ENCODE measurements around the gene ZFHX3. TPM values are rescaled to one million over a fixed set of nuclear protein-coding genes. Genes with fewer than 3 reads are reported as not detected.

Gene ZFHX3
- total RNA-seq, 2 experiments from 2014 or later, result 0.21 to 0.68 TPM

DNA sequence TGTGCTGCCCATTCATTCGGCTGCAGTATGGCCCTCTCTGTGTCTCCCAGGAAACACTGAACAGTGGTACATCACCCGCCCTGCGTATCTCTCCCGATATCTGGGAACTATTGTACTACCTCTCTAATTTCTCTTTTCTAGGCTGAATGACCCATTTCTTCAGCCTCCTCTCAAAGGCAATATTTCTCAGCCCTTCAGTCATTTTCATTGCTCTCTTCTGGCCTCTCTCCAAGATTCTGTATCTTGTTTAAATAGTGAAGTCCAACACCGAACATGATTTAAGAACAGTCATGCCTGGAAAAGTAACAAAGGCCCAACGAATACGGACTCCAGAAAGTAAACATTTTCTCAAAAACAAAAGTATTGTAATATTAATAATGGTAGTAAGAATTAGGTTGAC is 220.1 kb downstream of the ZFHX3 start:
- Mint-ChIP-seq H3K27ac (no peak overlapping the region), H3K4me1 (ENCODE audit: low read depth) (no peaks in the 10 kb centered on the region), H3K9me3 (no peaks in the 10 kb centered on the region), H3K4me3 (no peak overlapping the region), H3K36me3 (no peaks in the 10 kb centered on the region), H3K27me3 (peaks cover 3% of the 10 kb centered on the region)
- ChIA-PET POLR2A (no interaction called here), CTCF (no interaction called here)
- DNase-seq, result no peak
- intact Hi-C loops (cut with micrococcal nuclease), result no loop called here

- H3K27me3 Mint-ChIP-seq, result peaks cover 1% of the 10 kb centered on the region
- no peak overlapping the region for H3K4me3 Mint-ChIP-seq
- ChIA-PET POLR2A (no interaction called here), CTCF (no interaction called here)
- no peaks in the 10 kb centered on the region for H3K4me1 Mint-ChIP-seq (ENCODE audit: low read depth)
- no peaks in the 10 kb centered on the region for H3K9me3 Mint-ChIP-seq
- no peaks in the 10 kb centered on the region for H3K36me3 Mint-ChIP-seq
- intact Hi-C loops (cut with micrococcal nuclease), result no loop called here
- H3K27ac Mint-ChIP-seq, result no peak overlapping the region
- DNase-seq, result no peak
Observed at GRCh38 chr16:72825912-72826621, 221.9 kb downstream of the ZFHX3 start.

DNA sequence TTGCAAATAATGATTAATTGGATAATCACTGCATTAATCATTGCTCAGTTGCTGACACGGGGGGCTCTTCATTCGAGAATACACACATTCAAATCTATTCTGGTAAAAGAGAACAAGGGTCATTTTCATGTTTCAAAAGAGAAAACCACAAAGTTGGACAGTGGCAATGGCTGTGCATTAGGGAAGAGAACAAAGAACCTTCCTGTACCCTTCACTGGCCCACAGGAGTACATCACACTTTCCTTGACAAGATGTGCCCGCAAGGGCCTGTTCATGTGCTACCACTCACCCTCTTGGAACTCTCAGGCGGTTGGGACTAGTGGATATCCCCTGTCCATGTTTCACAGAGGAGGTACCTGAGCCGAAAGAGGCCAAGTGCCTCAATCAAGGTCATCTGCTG is 223.2 kb downstream of the ZFHX3 start:
- no peak overlapping the region for H3K4me3 Mint-ChIP-seq
- H3K36me3 Mint-ChIP-seq, result no peaks in the 10 kb centered on the region
- peaks cover 1% of the 10 kb centered on the region for H3K27me3 Mint-ChIP-seq
- intact Hi-C loops (cut with micrococcal nuclease), result no loop called here
- ChIA-PET CTCF (no interaction called here), POLR2A (no interaction called here)
- no peaks in the 10 kb centered on the region for H3K9me3 Mint-ChIP-seq
- DNase-seq, result no peak
- H3K27ac Mint-ChIP-seq, result no peak overlapping the region
- H3K4me1 Mint-ChIP-seq (ENCODE audit: low read depth), result no peaks in the 10 kb centered on the region

DNA sequence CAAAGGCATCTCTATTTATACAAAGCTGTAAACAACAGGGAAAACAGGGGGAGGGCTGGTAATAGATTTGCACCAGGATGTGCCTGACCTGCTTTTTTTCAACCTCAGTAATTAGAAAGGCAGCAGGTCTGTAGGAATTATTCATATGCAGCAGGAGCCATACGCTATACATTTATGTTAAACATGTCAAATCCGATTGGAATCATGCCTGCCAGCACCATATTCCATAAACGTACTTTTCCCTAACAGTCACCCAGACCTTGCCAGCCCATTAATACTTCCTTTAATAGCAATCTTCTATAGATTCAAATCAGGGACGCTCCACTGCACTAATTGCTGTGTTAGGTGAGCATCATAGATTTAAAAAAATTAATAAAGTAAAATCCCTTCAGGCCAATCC is 223.9 kb downstream of the ZFHX3 start:
- Mint-ChIP-seq H3K4me3 (no peak overlapping the region), H3K36me3 (no peaks in the 10 kb centered on the region), H3K4me1 (ENCODE audit: low read depth) (no peaks in the 10 kb centered on the region), H3K27me3 (no peaks in the 10 kb centered on the region), H3K27ac (no peak overlapping the region), H3K9me3 (no peaks in the 10 kb centered on the region)
- CTCF ChIA-PET, result interaction anchor here (1.0 kb wide), 1 partner anchor 9 kb away, joined by 5 read pairs; no protein-coding TSS in a partner anchor
- no peak for DNase-seq
- intact Hi-C loops (cut with micrococcal nuclease), result no loop called here
- POLR2A ChIA-PET, result no interaction called here

GRCh38 chr16:72821185-72821950 is 226.6 kb downstream of the ZFHX3 start:
- Mint-ChIP-seq H3K4me3 (no peak overlapping the region), H3K36me3 (no peaks in the 10 kb centered on the region), H3K4me1 (ENCODE audit: low read depth) (no peaks in the 10 kb centered on the region), H3K9me3 (no peaks in the 10 kb centered on the region), H3K27ac (no peak overlapping the region), H3K27me3 (no peaks in the 10 kb centered on the region)
- intact Hi-C loops (cut with micrococcal nuclease), result no loop called here
- ChIA-PET CTCF (interaction anchor here (2.0 kb wide), 1 partner anchor 11 kb away, joined by 7 read pairs; no protein-coding TSS in a partner anchor), POLR2A (no interaction called here)
- DNase-seq, result no peak

DNA sequence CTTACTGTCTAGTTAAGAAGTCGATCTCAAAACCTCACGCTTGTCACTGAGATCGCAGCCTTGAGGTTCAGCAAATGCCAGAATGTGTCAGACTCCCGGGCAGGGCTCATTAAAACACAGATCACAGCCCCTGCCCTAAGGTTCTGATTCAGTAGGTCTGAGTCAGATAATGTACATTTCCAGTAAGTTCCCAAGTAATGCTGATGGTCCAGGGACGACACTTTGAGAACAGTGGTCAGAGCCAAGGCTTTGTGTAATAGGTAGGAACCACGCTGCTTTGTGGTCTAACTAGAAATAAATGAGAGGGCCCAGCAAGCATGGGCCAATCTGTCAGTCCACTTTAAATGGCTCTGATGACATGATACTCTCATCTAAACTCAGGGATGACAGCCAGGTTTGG is 228.6 kb downstream of the ZFHX3 start:
- no peaks in the 10 kb centered on the region for H3K9me3 Mint-ChIP-seq
- CTCF ChIA-PET, result interaction anchor here (3.4 kb wide), 1 partner anchor 13 kb away, joined by 17 read pairs; no protein-coding TSS in a partner anchor
- H3K36me3 Mint-ChIP-seq, result no peaks in the 10 kb centered on the region
- no peaks in the 10 kb centered on the region for H3K4me1 Mint-ChIP-seq (ENCODE audit: low read depth)
- intact Hi-C loops (cut with micrococcal nuclease), result no loop called here
- H3K27ac Mint-ChIP-seq, result no peak overlapping the region
- no peak for DNase-seq
- POLR2A ChIA-PET, result no interaction called here
- no peak overlapping the region for H3K4me3 Mint-ChIP-seq
- H3K27me3 Mint-ChIP-seq, result no peaks in the 10 kb centered on the region

DNA sequence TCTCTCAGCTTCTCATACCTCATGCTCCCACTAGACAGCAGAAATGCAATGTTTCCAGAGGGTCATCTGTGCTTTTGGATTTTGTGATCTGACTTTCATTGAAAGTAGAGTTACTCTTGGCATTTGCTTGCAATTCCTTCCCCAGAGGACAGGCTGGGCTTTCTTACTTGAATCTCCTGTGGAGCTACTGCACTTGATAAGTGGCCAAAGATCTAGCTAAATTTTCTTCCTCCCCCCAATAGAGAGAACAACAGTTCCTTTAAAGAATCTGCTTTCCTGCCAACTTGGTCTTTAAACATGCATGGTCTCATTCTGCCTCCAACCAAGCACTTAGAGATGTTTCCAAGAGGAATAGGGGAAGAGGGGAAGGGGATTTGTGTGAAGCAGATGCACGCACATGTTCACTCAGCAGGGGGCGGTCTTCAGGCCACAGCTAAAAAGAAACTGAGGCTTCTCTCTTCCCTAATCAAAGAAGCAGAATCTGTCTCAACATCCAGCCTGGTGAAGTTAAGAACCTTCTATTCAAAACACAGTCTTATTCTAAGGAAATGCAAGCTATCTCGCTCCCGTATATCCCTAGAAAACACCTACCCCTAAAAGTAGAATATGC is 229.6 kb downstream of the ZFHX3 start:
- Mint-ChIP-seq H3K27me3 (peaks cover 2% of the 10 kb centered on the region), H3K9me3 (no peaks in the 10 kb centered on the region), H3K4me3 (no peak overlapping the region), H3K36me3 (no peaks in the 10 kb centered on the region), H3K27ac (no peak overlapping the region), H3K4me1 (ENCODE audit: low read depth) (no peaks in the 10 kb centered on the region)
- ChIA-PET CTCF (interaction anchor here (1.4 to 3.4 kb wide), 2 partner anchors 14 to 16 kb away, joined by 3 to 17 read pairs; no protein-coding TSS in a partner anchor), POLR2A (interaction anchor here (0.6 kb wide), 1 partner anchor 330 kb away, joined by 3 read pairs; no protein-coding TSS in a partner anchor)
- DNase-seq, result no peak
- intact Hi-C loops (cut with micrococcal nuclease), result no loop called here

DNA sequence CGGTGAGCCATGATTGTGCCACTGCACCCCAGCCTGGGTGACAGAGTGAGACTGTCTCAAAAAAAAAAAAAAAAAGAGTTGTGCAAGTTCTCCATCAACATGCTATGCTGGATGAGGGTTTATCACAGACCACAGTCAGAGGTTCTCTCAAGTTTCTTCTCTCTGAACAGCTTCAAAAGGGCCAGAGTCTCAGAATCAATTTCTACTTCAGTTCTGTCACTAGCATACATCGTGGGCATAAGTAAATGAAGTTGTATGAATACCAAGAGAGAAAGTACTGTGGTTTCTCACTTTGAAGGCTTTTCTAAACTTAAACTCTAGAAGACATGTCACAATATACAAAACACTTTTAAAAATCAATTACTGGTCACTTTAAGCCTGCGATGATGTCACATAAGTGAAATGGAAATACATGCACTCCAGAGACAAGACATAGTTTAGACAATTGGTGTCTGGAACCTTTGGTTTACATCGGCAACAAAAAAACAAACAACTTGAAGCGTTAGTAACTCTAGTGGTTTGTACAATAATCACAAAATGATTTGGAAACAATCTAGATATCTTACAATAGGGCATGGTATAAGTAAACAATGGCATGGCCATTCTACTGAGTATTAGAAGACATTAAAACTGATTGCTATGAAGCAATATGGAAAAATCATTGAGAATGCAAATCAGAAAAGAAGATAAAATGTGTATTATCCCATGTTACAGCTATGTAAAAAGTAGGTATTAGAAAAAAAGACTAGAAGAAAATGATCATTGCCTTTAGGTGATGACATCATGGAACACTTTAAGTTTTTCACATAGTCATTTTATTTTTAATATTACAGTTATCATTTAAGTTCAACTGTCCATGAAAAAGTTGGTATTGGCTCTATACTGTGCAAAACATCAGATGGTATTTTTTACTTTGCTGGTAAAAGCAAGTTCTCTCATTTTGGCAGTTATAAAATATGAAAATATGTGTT is 232.3 kb downstream of the ZFHX3 start:
- Mint-ChIP-seq H3K9me3 (no peaks in the 10 kb centered on the region), H3K27me3 (peaks cover 2% of the 10 kb centered on the region)

GRCh38 chr16:72814226-72814625 is 233.7 kb downstream of the ZFHX3 start:
- Mint-ChIP-seq H3K4me3 (no peak overlapping the region), H3K27ac (no peak overlapping the region), H3K36me3 (no peaks in the 10 kb centered on the region), H3K4me1 (ENCODE audit: low read depth) (no peaks in the 10 kb centered on the region), H3K27me3 (peaks cover 2% of the 10 kb centered on the region), H3K9me3 (no peaks in the 10 kb centered on the region)
- POLR2A ChIA-PET, result no interaction called here
- CTCF ChIA-PET, result no interaction called here
- intact Hi-C loops (cut with micrococcal nuclease), result no loop called here
- no peak for DNase-seq

More for the DNA sequence above, 232.3 kb downstream of the ZFHX3 start:
- H3K4me3 Mint-ChIP-seq, result no peak overlapping the region
- ChIA-PET POLR2A (no interaction called here), CTCF (interaction anchor here (1.6 kb wide), 1 partner anchor 17 kb away, joined by 9 read pairs; no protein-coding TSS in a partner anchor)
- H3K36me3 Mint-ChIP-seq, result no peaks in the 10 kb centered on the region
- intact Hi-C loops (cut with micrococcal nuclease), result no loop called here
- no peaks in the 10 kb centered on the region for H3K4me1 Mint-ChIP-seq (ENCODE audit: low read depth)
- no peak overlapping the region for H3K27ac Mint-ChIP-seq
- DNase-seq, result no peak

DNA sequence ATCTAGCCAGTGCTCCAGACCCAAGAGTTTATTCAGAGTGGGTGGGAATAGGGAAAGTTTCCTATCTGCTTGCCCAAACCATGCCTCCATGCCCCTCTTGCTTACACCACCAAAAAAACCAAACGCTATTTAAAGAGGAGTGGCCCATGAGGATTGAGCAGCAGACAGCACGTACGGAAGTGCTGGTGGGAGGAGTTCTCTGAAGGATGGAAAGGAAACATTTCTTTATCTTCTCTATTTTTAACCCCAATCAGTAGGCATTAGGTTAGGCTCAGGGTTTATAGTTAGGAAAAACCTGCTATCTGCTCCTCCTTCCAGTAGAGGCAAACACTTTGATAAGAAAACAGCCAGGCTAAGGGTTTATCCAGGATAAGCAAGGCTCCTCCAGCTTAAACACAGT is 235.3 kb downstream of the ZFHX3 start:
- CTCF ChIA-PET, result no interaction called here
- H3K4me3 Mint-ChIP-seq, result no peak overlapping the region
- no peak for DNase-seq
- POLR2A ChIA-PET, result no interaction called here
- H3K4me1 Mint-ChIP-seq (ENCODE audit: low read depth), result no peaks in the 10 kb centered on the region
- H3K27me3 Mint-ChIP-seq, result peaks cover 2% of the 10 kb centered on the region
- no peaks in the 10 kb centered on the region for H3K9me3 Mint-ChIP-seq
- intact Hi-C loops (cut with micrococcal nuclease), result no loop called here
- H3K27ac Mint-ChIP-seq, result no peak overlapping the region
- H3K36me3 Mint-ChIP-seq, result no peaks in the 10 kb centered on the region

DNA sequence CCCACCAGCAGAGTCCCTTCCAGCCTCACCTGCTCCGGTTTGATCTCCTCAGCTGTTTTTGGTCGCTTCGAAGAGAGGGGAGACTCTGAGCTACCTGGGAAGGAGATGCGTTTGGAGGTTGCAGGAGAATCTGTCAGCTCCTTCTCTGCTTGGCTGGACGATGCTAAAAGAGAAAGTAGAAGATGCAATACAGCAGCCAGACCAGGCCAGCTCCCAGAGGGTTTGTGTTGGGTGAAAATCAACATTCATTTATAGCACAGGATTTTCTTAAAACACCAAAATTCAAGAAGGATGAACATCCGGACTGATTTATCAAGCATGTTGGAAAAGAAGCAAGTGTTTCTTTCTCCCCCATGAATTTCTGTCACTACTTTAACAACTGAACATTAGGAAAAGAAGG is 236.1 kb downstream of the ZFHX3 start:
- Mint-ChIP-seq H3K4me1 (ENCODE audit: low read depth) (no peaks in the 10 kb centered on the region), H3K9me3 (no peaks in the 10 kb centered on the region), H3K27ac (no peak overlapping the region), H3K36me3 (no peaks in the 10 kb centered on the region), H3K4me3 (no peak overlapping the region), H3K27me3 (peaks cover 2% of the 10 kb centered on the region)
- intact Hi-C loops (cut with micrococcal nuclease), result no loop called here
- POLR2A ChIA-PET, result no interaction called here
- CTCF ChIA-PET, result no interaction called here
- DNase-seq, result no peak
